Effector CD8-positive, alpha-beta T cell (primary cell): ENCODE measurements around the gene THEM5.

Experiments
- DNase-seq: peaks from one replicate; lab custom pipeline; 2025; lab: John Stamatoyannopoulos, UW

The THEM5 gene

GRCh38 chr1:151819976-151820623 is 33.4 kb downstream of the THEM5 start:
- no peak for DNase-seq

DNA sequence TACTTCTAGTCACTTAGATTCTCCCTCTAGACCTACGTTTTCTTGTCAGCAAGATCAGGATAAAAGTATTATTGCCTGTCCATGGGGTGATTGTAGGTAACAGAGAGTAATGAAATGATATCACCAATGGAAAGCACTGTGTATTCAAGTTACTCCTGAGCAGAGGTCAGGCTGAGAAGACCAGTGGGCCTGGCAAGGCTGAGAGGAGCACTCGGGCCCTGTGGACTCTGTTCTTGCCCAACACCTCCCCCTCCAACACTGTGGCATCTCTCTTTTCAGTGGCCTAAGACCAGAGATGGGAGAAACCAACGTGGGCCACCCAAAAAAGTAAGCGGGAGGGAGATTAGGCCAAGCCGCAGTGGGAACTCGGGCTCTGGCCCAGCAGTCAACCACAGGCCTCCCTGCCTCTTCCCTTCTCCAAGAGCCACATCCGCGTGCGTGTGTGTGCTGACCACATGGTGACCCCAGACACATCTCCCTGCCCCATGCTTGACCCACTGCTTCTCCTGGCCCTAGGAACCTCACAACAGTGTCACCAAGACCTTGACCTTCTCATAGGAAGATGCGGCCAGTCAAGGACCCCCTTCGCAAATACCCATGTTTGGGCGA is 34.2 kb downstream of the THEM5 start:
- no peak for DNase-seq

GRCh38 chr1:151817353-151817730 is 36.2 kb downstream of the THEM5 start:
- no peak for DNase-seq

DNA sequence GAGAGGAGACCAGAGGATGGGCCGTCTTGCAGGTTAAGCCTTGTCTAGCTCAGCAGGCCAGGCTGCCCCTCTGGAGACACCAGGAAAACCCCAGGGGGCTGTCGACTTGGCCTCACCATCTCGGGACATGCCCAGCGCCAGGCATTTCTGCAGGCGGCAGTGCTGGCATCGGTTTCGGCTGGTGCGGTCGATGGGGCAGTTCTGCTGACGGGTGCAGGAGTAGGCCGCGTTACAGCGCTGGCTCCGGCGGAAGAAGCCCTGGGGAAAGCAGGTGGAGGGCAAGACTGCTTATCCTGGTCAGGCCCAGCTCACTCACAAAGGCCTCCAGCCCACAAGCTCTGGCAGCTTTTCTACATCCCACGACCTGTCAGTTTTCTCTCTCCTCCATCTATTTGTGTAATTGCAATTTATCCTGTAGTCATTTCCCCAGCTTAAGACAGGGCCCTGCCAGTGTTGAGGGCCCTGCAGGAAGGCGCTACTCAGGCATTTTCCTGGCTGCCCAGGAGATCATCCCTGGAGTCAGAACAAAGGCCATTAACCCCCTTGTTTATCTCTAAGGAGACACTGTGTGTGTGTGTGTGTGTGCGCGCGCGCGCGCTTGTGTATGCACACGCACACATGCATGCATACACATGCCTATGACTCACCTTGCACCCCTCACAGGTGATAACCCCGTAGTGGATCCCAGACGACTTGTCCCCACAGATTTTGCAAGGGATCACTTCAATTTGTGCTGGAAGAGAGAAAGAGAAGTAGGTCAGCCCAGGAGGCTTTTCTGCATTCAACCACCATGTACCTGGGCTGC is 36.8 kb downstream of the THEM5 start:
- DNase-seq: no peak

- no peak for DNase-seq
These were observed 37.7 kb downstream of the THEM5 start for GRCh38 chr1:151815716-151816327.

DNA sequence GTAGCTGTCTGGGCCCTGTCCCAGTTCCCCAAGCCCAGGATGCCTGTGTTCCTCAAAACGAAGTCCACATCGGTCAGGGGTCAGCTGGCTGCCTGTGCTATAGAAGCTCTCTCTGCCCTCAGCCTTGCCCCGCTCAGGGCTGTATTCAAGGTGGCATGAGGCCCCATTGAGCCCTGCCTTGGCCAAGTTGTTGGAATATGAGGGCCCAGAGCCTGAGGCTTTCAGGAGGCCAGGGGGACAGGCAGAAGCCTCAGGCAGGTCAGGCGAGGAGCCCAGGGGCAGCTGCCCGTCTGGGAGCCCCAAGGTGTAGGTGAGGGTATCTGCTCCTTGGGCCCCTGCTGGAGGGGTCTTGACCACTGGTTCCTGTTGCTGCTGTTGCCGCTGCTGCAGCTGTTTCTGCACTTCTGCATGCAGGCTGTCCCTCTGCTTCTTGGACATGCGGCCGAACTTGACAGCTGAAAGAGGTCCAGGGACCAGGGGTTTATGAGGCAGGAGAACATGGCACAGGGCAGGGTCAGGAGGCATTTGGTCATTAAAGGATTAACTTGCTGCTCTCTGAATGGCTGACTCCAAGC is 38.5 kb downstream of the THEM5 start:
- no peak for DNase-seq

GRCh38 chr1:151814426-151814825 is 39.1 kb downstream of the THEM5 start:
- DNase-seq: no peak

- no peak for DNase-seq
These were observed 40.1 kb downstream of the THEM5 start for GRCh38 chr1:151813271-151813977.

DNA sequence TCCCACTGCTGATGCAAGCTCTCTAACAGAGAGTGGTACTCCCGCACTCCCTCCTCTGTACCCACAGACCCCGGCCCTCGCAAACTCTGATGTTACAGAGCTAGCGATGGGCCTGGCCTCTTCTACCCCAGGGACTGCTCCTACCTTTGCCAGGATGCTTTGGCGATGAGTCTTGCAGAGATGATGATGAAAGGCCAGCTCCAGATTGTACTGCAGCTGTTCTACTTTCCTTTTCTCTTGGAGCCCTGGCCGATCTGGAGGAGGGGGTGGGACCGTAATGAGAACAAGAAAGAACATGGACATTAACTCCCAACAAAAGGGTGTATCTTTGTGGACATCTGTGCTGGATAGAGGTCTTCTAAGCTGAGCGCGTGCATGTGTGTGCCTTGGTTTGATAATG is 42.3 kb downstream of the THEM5 start:
- DNase-seq: no peak

GRCh38 chr1:151809985-151810556 is 43.4 kb downstream of the THEM5 start:
- no peak for DNase-seq

GRCh38 chr1:151809290-151809984 is 44.1 kb downstream of the THEM5 start:
- no peak for DNase-seq

GRCh38 chr1:151807766-151808165 is 45.7 kb downstream of the THEM5 start:
- DNase-seq: no peak

GRCh38 chr1:151807131-151807530 is 46.4 kb downstream of the THEM5 start:
- no peak for DNase-seq

GRCh38 chr1:151806170-151806569 is 47.3 kb downstream of the THEM5 start:
- DNase-seq: no peak

- DNase-seq: no peak
These were observed 48.3 kb downstream of the THEM5 start, which contains the start of gene LINGO4 for GRCh38 chr1:151805066-151805820. Gene LINGO4 (minus strand): TSS chr1:151805419. CDS start chr1:151802704, 2,715 bp downstream.

DNA sequence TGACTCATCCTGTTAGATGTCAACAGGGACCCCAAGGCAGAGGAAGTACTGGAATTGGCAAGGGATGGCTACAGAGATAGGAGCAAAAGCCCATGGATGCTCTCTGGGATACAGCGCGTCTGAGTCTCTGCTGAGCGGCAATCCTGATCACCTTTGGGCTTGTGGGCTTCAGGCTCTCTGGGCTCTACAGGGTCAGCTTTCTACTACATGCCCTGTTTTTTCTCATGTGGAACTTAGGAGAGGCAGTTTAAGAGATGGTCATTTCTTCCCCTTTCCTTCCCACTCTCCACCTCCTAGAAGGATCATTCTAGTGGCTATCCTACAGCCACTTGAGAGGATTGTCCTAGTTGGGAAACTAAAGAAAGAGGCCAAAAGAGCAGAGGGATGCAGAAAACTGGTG is 49.6 kb downstream of the THEM5 start:
- DNase-seq: no peak

GRCh38 chr1:151803164-151803563 is 50.3 kb downstream of the THEM5 start:
- no peak for DNase-seq

DNA sequence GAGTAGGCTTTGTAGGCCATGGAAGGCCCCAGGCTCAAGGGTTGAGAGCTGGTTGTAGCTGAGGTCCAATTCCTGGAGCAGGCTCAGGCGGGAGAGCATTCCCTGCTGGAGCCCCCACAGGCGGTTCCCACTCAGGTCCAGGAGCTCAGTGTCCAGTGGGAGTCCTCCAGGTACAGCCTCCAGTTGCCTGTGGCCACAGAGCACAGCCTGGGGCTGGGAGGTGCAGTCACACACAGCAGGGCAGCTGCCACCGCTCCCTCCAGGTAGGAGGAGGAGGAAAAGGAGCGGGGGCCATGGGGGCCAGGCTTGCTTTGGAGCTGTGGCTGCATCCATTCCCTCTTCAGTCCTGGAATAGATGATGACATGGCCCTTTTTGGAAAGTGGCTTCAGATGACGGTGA is 51.1 kb downstream of the THEM5 start:
- DNase-seq: no peak

GRCh38 chr1:151801846-151802245 is 51.7 kb downstream of the THEM5 start:
- no peak for DNase-seq

GRCh38 chr1:151801310-151801820 is 52.1 kb downstream of the THEM5 start:
- no peak for DNase-seq
